GM12878 (cell line): ENCODE results near the gene KIRREL2. TPM values are rescaled to one million over a fixed set of nuclear protein-coding genes. Genes with fewer than 3 reads are reported as not detected.
A peak's percentile ranks its signal among the peaks of the same experiment; 100 is the strongest.

Source experiments
- ATAC-seq: fragments of 200-7000 bp; cut with Tn5 transposase; 3 replicates; pipeline ENCODE4 v1.9.1; 2020; ENCODE audit warnings: mild to moderate bottlenecking, moderate library complexity
- BruUV-seq: library from RNA; stranded (reverse); fragments of 400-500 nt; replicated peaks from 2 replicates; lab custom pipeline; 2021; lab: Mats Ljungman, UMichigan
- CTCF ChIA-PET: fragments of 300-600 bp; sonication (Branson Sonifier 250); formaldehyde crosslinking; extraction: SDS; loops from one replicate; lab custom pipeline; 2021; ENCODE audit warnings: inconsistent platforms; lab: Yijun Ruan, JAX
- POLR2A ChIA-PET: fragments of 350-600 bp; formaldehyde crosslinking; extraction: SDS; loops from one replicate; lab custom pipeline; 2021; ENCODE audit warnings: inconsistent platforms; lab: Charles Lee
- RAD21 ChIA-PET: fragments of 300-600 bp; sonication (Branson Sonifier 250); formaldehyde crosslinking; loops from one replicate; lab custom pipeline; 2023; ENCODE audit warnings: antibody characterized with exemption; ENCODE audit not compliant: unreplicated experiment; lab: Charles Lee
- SMC1A ChIA-PET: fragments of 300-600 bp; sonication (Branson Sonifier 250); formaldehyde crosslinking; loops from one replicate; lab custom pipeline; 2023; ENCODE audit not compliant: unreplicated experiment, uncharacterized antibody; lab: Charles Lee
- DNase-seq: peaks from one replicate; pipeline ENCODE4 v3.0.0-alpha.2; 2011; ENCODE audit warnings: low read depth, low spot score
- FAIRE-seq: peaks from 3 replicates; lab custom pipeline; 2011; peaks lifted over from hg19 to GRCh38; lab: Jason Lieb, UNC
- H2AFZ ChIP-seq: 2 replicates; pipeline ENCODE4 v1.6.0; 2011; ENCODE audit warnings: low read depth, low read length, control low read depth; ENCODE audit not compliant: control insufficient read depth
- H3K27ac ChIP-seq: 2 replicates; pipeline ENCODE4 v1.5.1; 2011; ENCODE audit warnings: control low read depth; ENCODE audit not compliant: control insufficient read depth, insufficient read depth
- H3K27me3 ChIP-seq, 2 experiments: replicated peaks in 1 of 2; 2 replicates each; pipeline versions ENCODE4 v1.6.0 to v1.6.1; 2011; ENCODE audit warnings: low read length in 1 of 2; ENCODE audit not compliant: control insufficient read depth in 2 of 2, insufficient read depth in 2 of 2
- H3K36me3 ChIP-seq, 2 experiments: 2 replicates each; pipeline ENCODE4 v1.5.1; 2011; ENCODE audit warnings: low read length in 1 of 2; ENCODE audit not compliant: control insufficient read depth in 2 of 2, insufficient read depth in 2 of 2
- H3K4me1 ChIP-seq: 2 replicates; pipeline ENCODE4 v1.6.1; 2011; ENCODE audit warnings: mild to moderate bottlenecking, low read length, moderate library complexity, mixed read lengths; ENCODE audit not compliant: control insufficient read depth, insufficient read depth
- H3K4me2 ChIP-seq: 2 replicates; pipeline ENCODE4 v1.6.0; 2011; ENCODE audit warnings: control low read depth; ENCODE audit not compliant: control insufficient read depth, insufficient read depth
- H3K4me3 ChIP-seq: fragments of 200-600 bp; sonication (generic); 2 replicates; pipeline ENCODE4 v1.5.1; 2016
- H3K79me2 ChIP-seq: 2 replicates; pipeline ENCODE4 v1.6.0; 2011; ENCODE audit warnings: low read length; ENCODE audit not compliant: control insufficient read depth, insufficient read depth
- H3K9ac ChIP-seq: 2 replicates; pipeline ENCODE4 v1.8.0; 2011; ENCODE audit warnings: low read length, control low read depth, mixed read lengths; ENCODE audit not compliant: control insufficient read depth, insufficient read depth
- H3K9me3 ChIP-seq: replicated peaks from 3 replicates; pipeline ENCODE4 v1.5.1; 2011; ENCODE audit warnings: mild to moderate bottlenecking, low read length; ENCODE audit not compliant: control insufficient read depth, insufficient read depth
- H4K20me1 ChIP-seq: 2 replicates; pipeline ENCODE4 v1.6.0; 2011; ENCODE audit not compliant: control insufficient read depth, insufficient read depth
- E2F4 ChIP-seq: IDR thresholded peaks from 2 replicates; pipeline ENCODE4 v1.6.1; 2012; ENCODE audit warnings: low read depth, low read length, improper control_type of control experiment
- IKZF2 ChIP-seq, 2 experiments: fragments of 450-650 bp; IDR thresholded peaks; 2 replicates each; pipeline ENCODE4 v1.6.1; 2017; ENCODE audit warnings: mild to moderate bottlenecking in 2 of 2, moderate library complexity in 2 of 2
- NKRF ChIP-seq: fragments of 450-650 bp; conservative IDR thresholded peaks from 2 replicates; pipeline ENCODE4 v1.6.1; 2017; ENCODE audit warnings: mild to moderate bottlenecking, moderate library complexity
- REST ChIP-seq: IDR thresholded peaks from 2 replicates; pipeline ENCODE4 v1.6.1; 2012; ENCODE audit warnings: mild to moderate bottlenecking, low read depth, low read length
- SIX5 ChIP-seq: IDR thresholded peaks from 2 replicates; pipeline ENCODE4 v1.6.1; 2011; ENCODE audit warnings: mild to moderate bottlenecking, low read depth, low read length, moderate library complexity; ENCODE audit not compliant: severe bottlenecking
- SMC3 ChIP-seq: IDR thresholded peaks from 2 replicates; pipeline ENCODE4 v1.6.1; 2011; ENCODE audit warnings: low read length, improper control_type of control experiment, borderline replicate concordance
- TCF12 ChIP-seq: IDR thresholded peaks from 2 replicates; pipeline ENCODE4 v1.6.1; 2011; ENCODE audit warnings: low read depth, mild to moderate bottlenecking, low read length
- TCF7 ChIP-seq: IDR thresholded peaks from 2 replicates; pipeline ENCODE4 v1.6.1; 2014; ENCODE audit warnings: antibody characterized with exemption, borderline replicate concordance
- WGBS: methylation state at CpG from one replicate; pipeline ENCODE4 v1.1.6; 2016; ENCODE audit warnings: low lambda C conversion rate; ENCODE audit not compliant: insufficient replicate concordance, insufficient coverage; ENCODE audit errors: missing lambda C conversion rate; 5-methylcytosine and 5-hydroxymethylcytosine counted together
- in situ Hi-C: fragments of 300-500 bp; cut with MboI; formaldehyde crosslinking; loops from 9 replicates; pipeline ENCODE4 v1.14.3; 2018; ENCODE audit warnings: mixed read lengths
- intact Hi-C: fragments of 100-400 bp; cut with micrococcal nuclease; formaldehyde crosslinking; loops from one replicate; pipeline ENCODE4 v1.14.2; 2022; ENCODE audit not compliant: unreplicated experiment
- polyA plus RNA-seq, 11 experiments: library from polyadenylated mRNA; depleted of rRNA in 4 of 11; unstranded in 6 of 11; stranded (reverse) in 5 of 11; fragments of >200 nt; fragmentation: Nextera tagmentation in 4 of 11; fragmentation: Illumina TruSeq in 1 of 11; extraction: Ambion mirVana in 4 of 11; extraction: Trizol in 1 of 11; gene quantifications; 1 replicate in 1 of 11; 2 replicates in 10 of 11; pipeline versions ENCODE4 v1.2.1 to v1.2.3, GENCODE V29; 2011 to 2016; ENCODE audit warnings: inconsistent platforms in 2 of 11, missing spikeins in 2 of 11, low read depth in 1 of 11
- total RNA-seq, 4 experiments: library from RNA; depleted of rRNA in 3 of 4; stranded (reverse); fragments of >200 nt in 3 of 4; fragmentation: Illumina TruSeq in 1 of 4; extraction: Trizol in 1 of 4; gene quantifications; 2 replicates each; pipeline versions ENCODE4 v1.2.1 to v1.2.3, GENCODE V29; 2013 to 2021

Gene KIRREL2
- total and polyA plus RNA-seq, 10 of the 15 experiments (the other 5 are each of a cell fraction or from before 2014, with no cell fraction given) = 0.03 to 0.06 TPM; not detected in 8

GRCh38 chr19:35879068-35879467 is 22.4 kb downstream of the KIRREL2 start:
- H3K27ac ChIP-seq = no peak overlapping the region
- H2AFZ ChIP-seq = no peak overlapping the region
- no peaks in the 10 kb centered on the region for H3K4me1 ChIP-seq
- intact Hi-C loops (no loop called here), in situ Hi-C loops (no loop called here)
- H3K4me3 ChIP-seq = no peak overlapping the region
- H3K9me3 ChIP-seq = no peaks in the 10 kb centered on the region
- no peaks in the 10 kb centered on the region for H3K36me3 ChIP-seq
- H3K27me3 ChIP-seq = no peaks in the 10 kb centered on the region; a peak in 1 of 4 replicates
- RAD21 ChIA-PET = interaction anchor here (0.7 to 7.3 kb wide), 2 partner anchors 53 to 185 kb away, joined by 3 to 107 read pairs; no protein-coding TSS in a partner anchor
- WGBS = 32% methylated on average over 23 of the region's 23 CpGs
- no peaks in the 10 kb centered on the region for H3K79me2 ChIP-seq
- H3K9ac ChIP-seq = no peak overlapping the region
- TF ChIP-seq TCF7 = no peak
- no peak for TF ChIP-seq E2F4
- ATAC-seq (no peak), DNase-seq (no peak), FAIRE-seq (no peak)
- POLR2A ChIA-PET = no interaction called here
- no TSS peak for BruUV-seq
- SMC1A ChIA-PET = interaction anchor here (0.9 to 6.7 kb wide), 3 partner anchors 52 to 188 kb away, joined by 3 to 90 read pairs (median 10); no protein-coding TSS in a partner anchor
- no peaks in the 10 kb centered on the region for H4K20me1 ChIP-seq
- no peak overlapping the region for H3K4me2 ChIP-seq
- CTCF ChIA-PET = interaction anchor here (1.1 to 9.6 kb wide), 4 partner anchors 11 to 186 kb away, joined by 3 to 145 read pairs (median 6); partner anchors contain the start of gene APLP1

- POLR2A ChIA-PET = interaction anchor here (0.7 kb wide), 1 partner anchor 76 kb away, joined by 3 read pairs; no protein-coding TSS in a partner anchor
- ATAC-seq = peak; percentile 92
- 6% methylated on average over 28 of the region's 28 CpGs for WGBS
- H4K20me1 ChIP-seq = no peaks in the 10 kb centered on the region
- CTCF ChIA-PET = interaction anchor here (1.0 to 9.6 kb wide), 5 partner anchors 9 to 187 kb away, joined by 3 to 145 read pairs (median 5); partner anchors contain the start of gene APLP1
- H3K4me3 ChIP-seq = no peak overlapping the region
- H3K36me3 ChIP-seq = no peaks in the 10 kb centered on the region
- FAIRE-seq = peak; percentile 38
- no peak overlapping the region for H3K9ac ChIP-seq
- no peaks in the 10 kb centered on the region for H3K4me1 ChIP-seq
- RAD21 ChIA-PET = interaction anchor here (0.5 to 7.3 kb wide), 4 partner anchors 52 to 185 kb away, joined by 3 to 107 read pairs (median 4); no protein-coding TSS in a partner anchor
- no peaks in the 10 kb centered on the region; a peak in 1 of 4 replicates for H3K27me3 ChIP-seq
- no peaks in the 10 kb centered on the region for H3K9me3 ChIP-seq
- H3K79me2 ChIP-seq = no peaks in the 10 kb centered on the region
- no peak overlapping the region for H2AFZ ChIP-seq
- SMC1A ChIA-PET = interaction anchor here (1.6 to 6.7 kb wide), 2 partner anchors 51 to 185 kb away, joined by 10 to 90 read pairs; no protein-coding TSS in a partner anchor
- no peak overlapping the region for H3K27ac ChIP-seq
- no TSS peak for BruUV-seq
- in situ Hi-C loops (no loop called here), intact Hi-C loops (loop anchor here (5.0 kb wide), 1 partner anchor 188 kb away; no protein-coding TSS in a partner anchor)
- no peak overlapping the region for H3K4me2 ChIP-seq
- no peak for DNase-seq
- TF ChIP-seq SMC3 (peak; percentile 17; the same call in 1 of the 2 replicates), TCF12 (no peak), IKZF2 (IDR thresholded peaks at IDR 0.05) (0 out of 4 replicates have a peak, but pooled peaks of 1 of the 2 experiments have one; percentile 11), NKRF (0 out of 2 replicates have a peak, but pooled peaks have one; percentile 22), REST (peak; percentile 99), SIX5 (no peak)
Observed at GRCh38 chr19:35879770-35880317, 23.1 kb downstream of the KIRREL2 start.
